SU-DHL-6 (cell line): ENCODE data around the gene TRRAP.
A peak's percentile ranks its signal among the peaks of the same experiment; 100 is the strongest.

Source experiments
- H2AFZ ChIP-seq: fragments of 200-600 bp; sonication (generic); 2 replicates; pipeline ENCODE4 v1.6.1; 2014; ENCODE audit warnings: low read depth, mild to moderate bottlenecking, moderate library complexity, mixed read lengths, antibody characterized with exemption, low read length; ENCODE audit not compliant: severe bottlenecking
- H3F3A ChIP-seq: fragments of 200-600 bp; shearing (Covaris generic); 2 replicates; pipeline ENCODE4 v1.6.0; 2016; ENCODE audit warnings: antibody characterized with exemption, mild to moderate bottlenecking; ENCODE audit not compliant: insufficient read depth
- H3K27ac ChIP-seq: fragments of 200-600 bp; sonication (generic); 2 replicates; pipeline ENCODE4 v1.5.1; 2016; ENCODE audit warnings: low read depth, mild to moderate bottlenecking, low read length, moderate library complexity, mixed read lengths
- H3K27me3 ChIP-seq: fragments of 200-600 bp; sonication (generic), shearing (Covaris generic); 2 replicates; pipeline ENCODE4 v1.6.0; 2014; ENCODE audit warnings: mild to moderate bottlenecking, low read length
- H3K36me3 ChIP-seq: fragments of 200-600 bp; sonication (generic); 2 replicates; pipeline ENCODE4 v1.6.1; 2014; ENCODE audit warnings: mild to moderate bottlenecking, low read length, mixed read lengths
- H3K4me2 ChIP-seq: fragments of 300-600, 200-600 bp; shearing (Covaris generic), sonication (generic); 2 replicates; pipeline ENCODE4 v1.6.0; 2014; ENCODE audit warnings: low read length, low read depth, mild to moderate bottlenecking; ENCODE audit not compliant: poor library complexity, severe bottlenecking
- H3K4me3 ChIP-seq: fragments of 200-600 bp; sonication (generic); 2 replicates; pipeline ENCODE4 v1.5.1; 2014; ENCODE audit warnings: antibody characterized with exemption, low read length, mild to moderate bottlenecking, mixed read lengths; ENCODE audit not compliant: insufficient read depth, poor library complexity, severe bottlenecking
- H3K79me2 ChIP-seq: fragments of 200-600 bp; sonication (generic); 2 replicates; pipeline ENCODE4 v1.6.1; 2014; ENCODE audit warnings: mild to moderate bottlenecking, low read length, moderate library complexity; ENCODE audit not compliant: insufficient read depth
- H3K9ac ChIP-seq: fragments of 200-600 bp; sonication (generic); 2 replicates; pipeline ENCODE4 v1.7.0; 2014; ENCODE audit warnings: mild to moderate bottlenecking, low read length
- H3K9me2 ChIP-seq: fragments of 200-600 bp; sonication (generic); replicated peaks from 2 replicates; pipeline ENCODE4 v1.6.1; 2014; ENCODE audit warnings: low read length; ENCODE audit not compliant: insufficient read depth
- H3K9me3 ChIP-seq: fragments of 200-600 bp; sonication (generic); 2 replicates; pipeline ENCODE4 v1.6.1; 2014; ENCODE audit warnings: low read length, mixed read lengths; ENCODE audit not compliant: insufficient read depth
- H4K20me1 ChIP-seq: fragments of 200-600 bp; sonication (generic); 2 replicates; pipeline ENCODE4 v1.6.1; 2014; ENCODE audit warnings: low read depth, mild to moderate bottlenecking, antibody characterized with exemption, low read length, moderate library complexity, mixed read lengths
- CTCF ChIP-seq: fragments of 200-600 bp; sonication (generic); IDR thresholded peaks from one replicate; pipeline ENCODE4 v1.5.1; 2017; ENCODE audit warnings: antibody characterized with exemption, mild to moderate bottlenecking, low read length, moderate library complexity; ENCODE audit not compliant: insufficient read depth, poor library complexity, severe bottlenecking
- EZH2phosphoT487 ChIP-seq: fragments of 200-600 bp; sonication (generic), shearing (Covaris generic); conservative IDR thresholded peaks from 2 replicates; pipeline ENCODE4 v1.6.1; 2018; ENCODE audit warnings: mild to moderate bottlenecking, antibody characterized with exemption, low read length, moderate library complexity, mixed read lengths

Gene TRRAP

GRCh38 chr7:98878365-98879197 is at the start of gene TRRAP:
TSS of gene TRRAP (plus strand) at chr7:98878532. CDS start at chr7:98881151, 2,619 bp downstream.
- no peaks in the 10 kb centered on the region for H3K9me2 ChIP-seq
- H3K4me2 ChIP-seq: peak within 1 kb of the TSS; percentile 92
- no peaks in the 10 kb centered on the region for H3K9me3 ChIP-seq
- peaks cover 21% of the 10 kb centered on the region for H3K36me3 ChIP-seq
- no peaks in the 10 kb centered on the region for H3K27me3 ChIP-seq
- no peaks in the 10 kb centered on the region for H4K20me1 ChIP-seq
- TF ChIP-seq EZH2phosphoT487 (no peak), CTCF (peak; percentile 92)
- H3F3A ChIP-seq: peaks cover 7% of the 10 kb centered on the region; the same call in 1 of the 2 replicates
- H2AFZ ChIP-seq: peak within 1 kb of the TSS; percentile 88
- peak within 1 kb of the TSS; percentile 96 for H3K9ac ChIP-seq
- peak within 1 kb of the TSS; percentile 79 for H3K27ac ChIP-seq
- peaks cover 35% of the 10 kb centered on the region for H3K79me2 ChIP-seq
- peak within 1 kb of the TSS; percentile 89 for H3K4me3 ChIP-seq

- Histone ChIP-seq H3F3A (no peaks in the 10 kb centered on the region), H3K9ac (no peak overlapping the region), H3K4me3 (no peak overlapping the region), H3K36me3 (no peaks in the 10 kb centered on the region), H3K27ac (no peak overlapping the region), H3K4me2 (no peak overlapping the region), H3K79me2 (no peaks in the 10 kb centered on the region), H3K27me3 (no peaks in the 10 kb centered on the region), H3K9me2 (no peaks in the 10 kb centered on the region), H4K20me1 (no peaks in the 10 kb centered on the region), H2AFZ (no peak overlapping the region), H3K9me3 (no peaks in the 10 kb centered on the region)
- TF ChIP-seq CTCF (no peak), EZH2phosphoT487 (no peak)
These were observed 47.3 kb upstream of the TRRAP start for GRCh38 chr7:98830972-98831548.

GRCh38 chr7:98831641-98832221 is 46.6 kb upstream of the TRRAP start:
- Histone ChIP-seq H3K9ac (no peak overlapping the region), H3K4me3 (no peak overlapping the region), H3K27ac (no peak overlapping the region), H3K36me3 (no peaks in the 10 kb centered on the region), H3K79me2 (no peaks in the 10 kb centered on the region), H2AFZ (no peak overlapping the region), H3K4me2 (no peak overlapping the region), H3K9me3 (no peaks in the 10 kb centered on the region), H3K9me2 (no peaks in the 10 kb centered on the region), H3K27me3 (no peaks in the 10 kb centered on the region), H3F3A (no peaks in the 10 kb centered on the region), H4K20me1 (no peaks in the 10 kb centered on the region)
- TF ChIP-seq EZH2phosphoT487 (no peak), CTCF (peak; percentile 86)
